GM19455 (cell line): ENCODE results near the gene PRRC2C.

ENCODE experiments used
- ATAC-seq: cut with Tn5 transposase; IDR thresholded peaks from one replicate; pipeline ENCODE4 v1.9.1; 2021; ENCODE audit not compliant: unreplicated experiment

PRRC2C gene

GRCh38 chr1:171628225-171628624 lies 142.9 kb downstream of the PRRC2C start:
- no peak for ATAC-seq

GRCh38 chr1:171635661-171636060 lies 150.3 kb downstream of the PRRC2C start:
- ATAC-seq, result no peak

GRCh38 chr1:171636141-171636540 lies 150.8 kb downstream of the PRRC2C start:
- ATAC-seq, result no peak

- no peak for ATAC-seq
Measured at GRCh38 chr1:171637928-171638576, 152.7 kb downstream of the PRRC2C start.

- no peak for ATAC-seq
Measured at GRCh38 chr1:171640225-171640624, 154.9 kb downstream of the PRRC2C start.

- ATAC-seq, result no peak
Measured at GRCh38 chr1:171641076-171641864, 155.9 kb downstream of the PRRC2C start.

GRCh38 chr1:171642197-171642596 lies 156.9 kb downstream of the PRRC2C start:
- no peak for ATAC-seq
